Colonic mucosa (tissue), 4 donors: ENCODE measurements around the gene TMEM202. TPM values are rescaled to one million over a fixed set of nuclear protein-coding genes. Genes with fewer than 3 reads are reported as not detected.

ENCODE experiments used
- DNase-seq: peaks from one replicate; pipeline ENCODE4 v3.0.0-alpha.2; 2020
- H3K27ac ChIP-seq: fragments of 200-600 bp; one replicate; pipeline ENCODE4 v1.8.0; 2021
- H3K27me3 ChIP-seq: fragments of 200-600 bp; one replicate; pipeline ENCODE4 v1.8.0; 2021
- H3K36me3 ChIP-seq: fragments of 200-600 bp; one replicate; pipeline ENCODE4 v1.8.0; 2021
- H3K4me1 ChIP-seq: fragments of 200-600 bp; one replicate; pipeline ENCODE4 v1.8.0; 2021; ENCODE audit warnings: mild to moderate bottlenecking
- H3K4me3 ChIP-seq: fragments of 200-600 bp; one replicate; pipeline ENCODE4 v1.8.0; 2021
- H3K9ac ChIP-seq, 2 donors: one replicate each; pipeline ENCODE4 v1.7.0; 2013; ENCODE audit warnings: control low read depth in 2 of 2, low read depth in 2 of 2, low read length in 2 of 2
- H3K9me3 ChIP-seq: fragments of 200-600 bp; one replicate; pipeline ENCODE4 v1.8.0; 2021
- CTCF ChIP-seq: fragments of 200-600 bp; IDR thresholded peaks from one replicate; pipeline ENCODE4 v1.8.0; 2022; ENCODE audit warnings: antibody characterized with exemption, mild to moderate bottlenecking
- intact Hi-C: fragments of 100-400 bp; cut with DNase I; formaldehyde crosslinking; loops from one replicate; pipeline ENCODE4 v1.14.1; 2022
- total RNA-seq, 2 donors: library from RNA; stranded (reverse); fragmentation: NEBNext Ultra II Directional in 1 of 2; extraction: Animal tissue kit (Norgen Biotek cat#: 25700) in 1 of 2; gene quantifications; one replicate each; pipeline ENCODE4 v1.2.1, GENCODE V29; 2021
- donor health status: healthy.
- donor health status: DM: no; HTN: no; CAD: no.
- donor health status: DM: no; HTN: no; CAD: no.

The TMEM202 gene, protein sequence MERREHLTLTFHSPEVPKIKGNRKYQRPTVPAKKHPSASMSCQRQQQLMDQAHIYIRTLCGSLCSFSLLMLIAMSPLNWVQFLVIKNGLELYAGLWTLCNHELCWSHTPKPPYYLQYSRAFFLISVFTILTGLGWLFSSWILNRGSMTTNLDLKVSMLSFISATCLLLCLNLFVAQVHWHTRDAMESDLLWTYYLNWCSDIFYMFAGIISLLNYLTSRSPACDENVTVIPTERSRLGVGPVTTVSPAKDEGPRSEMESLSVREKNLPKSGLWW
- total RNA-seq = not detected

DNA sequence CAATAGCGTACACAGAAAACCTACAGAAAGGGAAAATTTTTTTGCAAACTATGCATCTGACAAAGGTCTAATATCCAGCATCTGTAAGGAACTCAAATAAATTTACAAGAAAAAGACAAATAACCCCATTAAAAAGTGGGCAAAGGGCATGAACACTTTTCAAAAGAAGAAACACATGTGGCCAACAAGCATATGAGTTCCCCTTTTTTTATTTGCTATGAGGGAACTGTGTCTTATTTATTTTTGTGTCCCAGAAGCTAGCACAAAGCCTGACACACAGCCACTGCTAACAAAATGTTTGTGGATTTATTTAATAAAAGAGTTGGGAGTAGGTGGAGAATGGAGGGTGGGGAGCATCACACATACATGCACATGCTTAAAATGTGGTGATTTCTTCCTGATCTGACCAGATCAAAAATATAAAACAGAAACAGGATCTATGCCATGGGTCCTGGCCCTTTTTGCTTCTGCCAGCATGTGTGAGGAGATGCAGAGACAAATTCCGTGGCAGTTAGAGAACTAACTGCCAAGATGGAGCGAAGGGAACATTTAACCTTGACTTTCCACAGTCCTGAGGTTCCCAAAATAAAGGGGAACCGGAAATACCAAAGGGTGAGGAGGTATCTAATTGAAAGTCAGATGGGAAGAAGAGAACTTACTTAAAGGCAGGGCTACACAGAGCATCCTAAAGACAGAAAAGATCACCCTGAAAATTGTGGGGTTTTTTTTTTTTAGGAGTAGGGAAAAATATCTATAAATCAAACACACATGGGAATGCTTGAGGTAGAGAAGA, at the start of gene TMEM202:
TMEM202 (plus strand) TSS at position 510 of the 793 bp plus-strand sequence; CDS start at position 532, 22 bp downstream.
- intact Hi-C loops = no loop called here
- H3K9ac ChIP-seq = no peak within 1 kb of the TSS
- no peak within 1 kb of the TSS for H3K27ac ChIP-seq
- no peaks in the 10 kb centered on the region for H3K27me3 ChIP-seq
- no peaks in the 10 kb centered on the region for H3K36me3 ChIP-seq
- DNase-seq = no peak
- TF ChIP-seq CTCF = no peak
- H3K4me1 ChIP-seq = no peaks in the 10 kb centered on the region
- no peak within 1 kb of the TSS for H3K4me3 ChIP-seq
- no peaks in the 10 kb centered on the region for H3K9me3 ChIP-seq

GRCh38 chr15:72353266-72353665, 44.8 kb upstream of the TMEM202 start:
- no peaks in the 10 kb centered on the region for H3K4me1 ChIP-seq
- H3K27ac ChIP-seq = no peak overlapping the region
- TF ChIP-seq CTCF = no peak
- intact Hi-C loops = no loop called here
- no peak for DNase-seq
- H3K36me3 ChIP-seq = no peaks in the 10 kb centered on the region
- no peak overlapping the region for H3K4me3 ChIP-seq
- no peaks in the 10 kb centered on the region for H3K27me3 ChIP-seq
- H3K9me3 ChIP-seq = no peaks in the 10 kb centered on the region
- H3K9ac ChIP-seq = no peak overlapping the region

DNA sequence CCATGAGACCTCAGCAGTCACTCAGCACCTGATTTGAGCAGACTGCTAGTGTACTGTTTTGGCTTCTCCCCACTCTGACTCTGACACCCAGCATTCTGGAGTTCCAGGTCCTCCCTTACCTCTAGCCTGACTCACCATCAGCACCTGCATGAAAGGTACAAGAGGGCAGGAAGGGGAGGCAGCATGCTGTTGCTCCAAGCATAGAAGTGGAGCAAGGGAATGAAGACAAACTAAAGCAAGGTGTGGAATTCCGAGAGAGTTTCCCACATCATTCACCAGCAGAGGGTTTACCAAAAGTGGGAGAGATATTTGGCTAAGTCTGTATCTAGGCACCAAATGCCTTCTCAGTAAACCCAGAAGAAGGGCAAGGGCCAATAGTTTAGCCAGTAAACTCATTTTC, 43.6 kb upstream of the TMEM202 start:
- no peaks in the 10 kb centered on the region for H3K36me3 ChIP-seq
- DNase-seq = no peak
- H3K4me3 ChIP-seq = no peak overlapping the region
- no peaks in the 10 kb centered on the region for H3K9me3 ChIP-seq
- no peak overlapping the region for H3K27ac ChIP-seq
- intact Hi-C loops = no loop called here
- no peaks in the 10 kb centered on the region for H3K4me1 ChIP-seq
- TF ChIP-seq CTCF = no peak
- no peaks in the 10 kb centered on the region for H3K27me3 ChIP-seq
- H3K9ac ChIP-seq = no peak overlapping the region

- Histone ChIP-seq H3K4me1 (no peaks in the 10 kb centered on the region), H3K4me3 (no peak overlapping the region), H3K27ac (no peak overlapping the region), H3K9ac (no peak overlapping the region), H3K27me3 (no peaks in the 10 kb centered on the region), H3K9me3 (no peaks in the 10 kb centered on the region), H3K36me3 (no peaks in the 10 kb centered on the region)
- intact Hi-C loops = no loop called here
- no peak for DNase-seq
- no peak for TF ChIP-seq CTCF
These were observed 40.0 kb upstream of the TMEM202 start for GRCh38 chr15:72358121-72358520.

GRCh38 chr15:72358650-72359171, 39.4 kb upstream of the TMEM202 start:
- no peaks in the 10 kb centered on the region for H3K27me3 ChIP-seq
- no peaks in the 10 kb centered on the region for H3K36me3 ChIP-seq
- intact Hi-C loops = no loop called here
- H3K9me3 ChIP-seq = no peaks in the 10 kb centered on the region
- no peak overlapping the region for H3K4me3 ChIP-seq
- no peaks in the 10 kb centered on the region for H3K4me1 ChIP-seq
- TF ChIP-seq CTCF = no peak
- DNase-seq = peak; percentile 53
- no peak overlapping the region for H3K27ac ChIP-seq
- no peak overlapping the region for H3K9ac ChIP-seq
